IPS-18c (cell line): ENCODE data around the gene MBOAT1.
A peak's percentile ranks its signal among the peaks of the same experiment; 100 is the strongest.

Experiments
- H3K4me3 ChIP-seq: 2 replicates; pipeline ENCODE4 v1.7.0; 2013; ENCODE audit warnings: low read depth, mild to moderate bottlenecking, low read length, moderate library complexity; ENCODE audit not compliant: insufficient read depth
- H3K9me3 ChIP-seq: one replicate; pipeline ENCODE4 v1.6.1; 2013; ENCODE audit warnings: mild to moderate bottlenecking, low read length, moderate library complexity; ENCODE audit not compliant: control insufficient read depth, insufficient read depth

The MBOAT1 gene

GRCh38 chr6:20237677-20238460, 25.6 kb upstream of the MBOAT1 start:
- no peak overlapping the region for H3K4me3 ChIP-seq
- no peaks in the 10 kb centered on the region for H3K9me3 ChIP-seq

- H3K9me3 ChIP-seq = peaks cover 3% of the 10 kb centered on the region
- no peak overlapping the region for H3K4me3 ChIP-seq
Measured at GRCh38 chr6:20236909-20237600, 24.8 kb upstream of the MBOAT1 start.

- H3K4me3 ChIP-seq = no peak overlapping the region
- peaks cover 3% of the 10 kb centered on the region for H3K9me3 ChIP-seq
Measured at GRCh38 chr6:20236344-20236743, 24.1 kb upstream of the MBOAT1 start.

GRCh38 chr6:20235041-20235440, 22.8 kb upstream of the MBOAT1 start:
- Histone ChIP-seq H3K9me3 (peaks cover 3% of the 10 kb centered on the region), H3K4me3 (no peak overlapping the region)

GRCh38 chr6:20234136-20234535, 21.9 kb upstream of the MBOAT1 start:
- Histone ChIP-seq H3K4me3 (no peak overlapping the region), H3K9me3 (peaks cover 3% of the 10 kb centered on the region)

GRCh38 chr6:20233007-20233730, 20.9 kb upstream of the MBOAT1 start:
- Histone ChIP-seq H3K4me3 (no peak overlapping the region), H3K9me3 (peaks cover 3% of the 10 kb centered on the region)

- peaks cover 3% of the 10 kb centered on the region for H3K9me3 ChIP-seq
Measured at GRCh38 chr6:20232188-20232587, 19.9 kb upstream of the MBOAT1 start.

GRCh38 chr6:20230401-20231119, 18.3 kb upstream of the MBOAT1 start:
- H3K4me3 ChIP-seq = no peak overlapping the region
- peaks cover 3% of the 10 kb centered on the region for H3K9me3 ChIP-seq

More at GRCh38 chr6:20232188-20232587, 19.9 kb upstream of the MBOAT1 start:
- no peak overlapping the region for H3K4me3 ChIP-seq

- Histone ChIP-seq H3K4me3 (no peak overlapping the region), H3K9me3 (peaks cover 3% of the 10 kb centered on the region)
Measured at GRCh38 chr6:20229881-20230280, 17.6 kb upstream of the MBOAT1 start.

GRCh38 chr6:20227350-20227749, 15.1 kb upstream of the MBOAT1 start:
- Histone ChIP-seq H3K4me3 (no peak overlapping the region), H3K9me3 (peaks cover under 1% of the 10 kb centered on the region)

GRCh38 chr6:20223141-20223540, 10.9 kb upstream of the MBOAT1 start:
- no peak overlapping the region for H3K4me3 ChIP-seq
- no peaks in the 10 kb centered on the region for H3K9me3 ChIP-seq

GRCh38 chr6:20221421-20221820, 9.2 kb upstream of the MBOAT1 start:
- H3K9me3 ChIP-seq = no peaks in the 10 kb centered on the region
- H3K4me3 ChIP-seq = no peak overlapping the region

- Histone ChIP-seq H3K9me3 (no peaks in the 10 kb centered on the region), H3K4me3 (no peak overlapping the region)
Measured at GRCh38 chr6:20220359-20220758, 8.1 kb upstream of the MBOAT1 start.

- Histone ChIP-seq H3K4me3 (no peak overlapping the region), H3K9me3 (no peaks in the 10 kb centered on the region)
Measured at GRCh38 chr6:20217891-20218290, 5.6 kb upstream of the MBOAT1 start.

- no peak overlapping the region for H3K4me3 ChIP-seq
- no peaks in the 10 kb centered on the region for H3K9me3 ChIP-seq
Measured at GRCh38 chr6:20217324-20217855, 5.1 kb upstream of the MBOAT1 start.

GRCh38 chr6:20215310-20215709, 3.0 kb upstream of the MBOAT1 start:
- Histone ChIP-seq H3K4me3 (no peak overlapping the region), H3K9me3 (no peaks in the 10 kb centered on the region)

- Histone ChIP-seq H3K9me3 (no peaks in the 10 kb centered on the region), H3K4me3 (peak overlapping the region; percentile 84; the same call in 1 of the 2 replicates)
Measured at GRCh38 chr6:20213271-20213798, 1.1 kb upstream of the MBOAT1 start.
